Measurements from ENCODE around the gene SHANK1.

DNA sequence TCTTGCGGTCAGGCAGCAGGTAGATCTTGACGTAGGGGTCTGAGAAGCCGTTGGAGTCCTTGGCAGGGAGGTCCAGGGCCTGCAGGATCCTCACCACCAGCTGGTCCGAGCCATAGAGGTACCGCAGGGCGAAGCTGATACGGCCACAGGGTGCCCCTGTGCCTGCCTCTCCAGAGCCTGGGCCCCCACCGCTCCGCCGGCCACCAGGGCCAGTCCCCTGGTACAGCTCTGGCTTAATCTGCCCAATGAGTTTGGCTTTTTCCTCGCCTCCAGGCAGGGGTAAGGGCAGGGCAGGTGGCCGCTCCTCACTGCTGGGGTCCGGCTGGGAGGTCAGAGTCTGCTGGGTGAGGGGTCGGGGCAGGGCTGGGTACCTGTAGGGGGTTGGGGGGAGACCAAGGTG, 89.8 kb downstream of the SHANK1 start:
- no peak for TF ChIP-seq YY1 (IDR thresholded peaks at IDR 0.05; ENCODE audit: insufficient read depth, insufficient read length)
- no peak for TF ChIP-seq ZNF274 (IDR thresholded peaks at IDR 0.05; ENCODE audit: low read depth, low read length)

All from NT2/D1 (cell line).